HepG2 (cell line): Measurements from ENCODE around the gene PBX2. TPM values are rescaled to one million over a fixed set of nuclear protein-coding genes. Genes with fewer than 3 reads are reported as not detected.

Source experiments
- ATAC-seq: fragments of 200-7000 bp; cut with Tn5 transposase; 3 replicates; pipeline ENCODE4 v1.9.1; 2020; ENCODE audit warnings: mild to moderate bottlenecking, moderate library complexity
- BruUV-seq: library from RNA; stranded (reverse); fragments of 400-500 nt; replicated peaks from 2 replicates; lab custom pipeline; 2021; lab: Mats Ljungman, UMichigan
- CTCF ChIA-PET: fragments of 300-600 bp; formaldehyde crosslinking; extraction: SDS; loops from one replicate; lab custom pipeline; 2021; ENCODE audit warnings: low total read pairs, inconsistent platforms, low intra/inter-chr PET ratio; lab: Yijun Ruan, JAX
- POLR2A ChIA-PET: fragments of 350-600 bp; sonication (Branson Sonifier 250); formaldehyde crosslinking; loops from one replicate; lab custom pipeline; 2020; ENCODE audit warnings: antibody characterized with exemption, inconsistent platforms; lab: Yijun Ruan, JAX
- DNase-seq: peaks from one replicate; pipeline ENCODE4 v3.0.0-alpha.2; 2015; ENCODE audit warnings: low spot score
- FAIRE-seq: peaks from 3 replicates; lab custom pipeline; 2011; peaks lifted over from hg19 to GRCh38; lab: Jason Lieb, UNC
- H2AFZ ChIP-seq: one replicate; pipeline ENCODE4 v1.6.1; 2011; ENCODE audit warnings: low read length, inconsistent platforms
- H3K27ac ChIP-seq: fragments of 300-600 bp; 3 replicates; pipeline ENCODE4 v1.8.0; 2011; ENCODE audit warnings: mixed run types, mild to moderate bottlenecking, mixed read lengths, low read length, inconsistent platforms; ENCODE audit not compliant: insufficient read depth; ENCODE audit errors: extremely low read length
- H3K27me3 ChIP-seq, 2 experiments: fragments of 200-600 bp in 1 of 2; 2 replicates in 1 of 2; 3 replicates in 1 of 2; pipeline versions ENCODE4 v1.6.0 to v1.8.0; 2011; ENCODE audit warnings: low read length in 2 of 2, mild to moderate bottlenecking in 2 of 2, moderate library complexity in 2 of 2, inconsistent platforms in 1 of 2; ENCODE audit not compliant: insufficient read depth in 2 of 2, control insufficient read depth in 1 of 2
- H3K36me3 ChIP-seq, 2 experiments: fragments of 200-600 bp in 1 of 2; replicated peaks in 1 of 2; 2 replicates in 1 of 2; 3 replicates in 1 of 2; pipeline versions ENCODE4 v1.5.1 to v1.8.0; 2011; ENCODE audit warnings: low read length in 2 of 2, inconsistent platforms in 1 of 2; ENCODE audit not compliant: insufficient read depth in 2 of 2, control insufficient read depth in 1 of 2
- H3K4me1 ChIP-seq: 2 replicates; pipeline ENCODE4 v1.5.1; 2012; ENCODE audit warnings: low read length, inconsistent platforms; ENCODE audit not compliant: insufficient read depth
- H3K4me2 ChIP-seq: 2 replicates; pipeline ENCODE4 v1.6.0; 2011; ENCODE audit warnings: low read depth, low read length, inconsistent platforms
- H3K4me3 ChIP-seq, 3 experiments: fragments of 200-600 bp in 1 of 3; sonication (generic), shearing (Covaris generic) in 1 of 3; replicated peaks in 1 of 3; 2 replicates each; pipeline ENCODE4 v1.5.1; 2011 to 2016; ENCODE audit warnings: low read length in 3 of 3, inconsistent platforms in 2 of 3, low read depth in 2 of 3, mild to moderate bottlenecking in 2 of 3, control low read depth in 1 of 3, mixed read lengths in 1 of 3; ENCODE audit not compliant: insufficient read depth in 1 of 3
- H3K79me2 ChIP-seq: one replicate; pipeline ENCODE4 v1.6.1; 2011; ENCODE audit warnings: low read length, inconsistent platforms; ENCODE audit not compliant: insufficient read depth
- H3K9ac ChIP-seq: 2 replicates; pipeline ENCODE4 v1.6.0; 2011; ENCODE audit warnings: mild to moderate bottlenecking, low read depth, low read length, inconsistent platforms; ENCODE audit not compliant: insufficient read depth
- H3K9me3 ChIP-seq: 2 replicates; pipeline ENCODE4 v1.5.1; 2012; ENCODE audit warnings: mild to moderate bottlenecking, low read length
- H4K20me1 ChIP-seq: 2 replicates; pipeline ENCODE4 v1.6.0; 2011; ENCODE audit warnings: inconsistent platforms, mild to moderate bottlenecking, low read length, moderate library complexity; ENCODE audit not compliant: insufficient read depth
- CBX5 ChIP-seq: sonication (generic); formaldehyde crosslinking; IDR thresholded peaks from 2 replicates; pipeline ENCODE4 v1.4.0; 2020; ENCODE audit warnings: missing genetic modification reagents, borderline replicate concordance
- CCDC6 ChIP-seq: sonication (generic); formaldehyde crosslinking; IDR thresholded peaks from 2 replicates; pipeline ENCODE4 v1.8.1; 2022; ENCODE audit warnings: mild to moderate bottlenecking, missing genetic modification reagents, moderate library complexity
- FOXA1 ChIP-seq, 2 experiments: fragments of 450-650 bp in 1 of 2; sonication (generic) in 1 of 2; formaldehyde crosslinking in 1 of 2; IDR thresholded peaks; 2 replicates each; pipeline versions ENCODE4 v1.4.0 to v1.6.1; 2016 to 2020; ENCODE audit warnings: missing genetic modification reagents in 1 of 2
- GATAD1 ChIP-seq: IDR thresholded peaks from 2 replicates; pipeline ENCODE4 v1.6.1; 2016; ENCODE audit warnings: missing genetic modification reagents, missing compliant biosample characterization
- KDM2A ChIP-seq: sonication (generic); formaldehyde crosslinking; IDR thresholded peaks from 2 replicates; pipeline ENCODE4 v1.4.0; 2020; ENCODE audit warnings: low read depth, missing genetic modification reagents, borderline replicate concordance
- MAFF ChIP-seq: IDR thresholded peaks from 2 replicates; pipeline ENCODE4 v1.6.1; 2011; ENCODE audit warnings: low read depth, low read length, improper control_type of control experiment
- MAFK ChIP-seq, 2 experiments: IDR thresholded peaks in 1 of 2; conservative IDR thresholded peaks in 1 of 2; 2 replicates each; pipeline ENCODE4 v1.6.1; 2011; ENCODE audit warnings: improper control_type of control experiment in 2 of 2, low read length in 2 of 2
- MIER3 ChIP-seq: IDR thresholded peaks from 2 replicates; pipeline ENCODE4 v1.6.1; 2016; ENCODE audit warnings: missing compliant biosample characterization, borderline replicate concordance
- PAX8 ChIP-seq: sonication (generic); formaldehyde crosslinking; IDR thresholded peaks from 2 replicates; pipeline ENCODE4 v1.8.0; 2022; ENCODE audit warnings: mild to moderate bottlenecking, missing genetic modification reagents, borderline replicate concordance
- SMYD3 ChIP-seq: sonication (generic); formaldehyde crosslinking; IDR thresholded peaks from 2 replicates; pipeline ENCODE4 v1.8.1; 2023; ENCODE audit warnings: mild to moderate bottlenecking, missing genetic modification reagents
- SRY ChIP-seq: sonication (generic); formaldehyde crosslinking; IDR thresholded peaks from 2 replicates; pipeline ENCODE4 v1.8.0; 2022; ENCODE audit warnings: mild to moderate bottlenecking, missing genetic modification reagents
- TBX3 ChIP-seq: fragments of 450-650 bp; IDR thresholded peaks from 2 replicates; pipeline ENCODE4 v1.6.1; 2017; ENCODE audit warnings: antibody characterized with exemption, mild to moderate bottlenecking, inconsistent platforms, borderline replicate concordance
- ZFP41 ChIP-seq: sonication (generic); formaldehyde crosslinking; IDR thresholded peaks from 2 replicates; pipeline ENCODE4 v1.4.0; 2020; ENCODE audit warnings: mild to moderate bottlenecking, missing genetic modification reagents, borderline replicate concordance
- ZNF124 ChIP-seq: sonication (generic); formaldehyde crosslinking; IDR thresholded peaks from 2 replicates; pipeline ENCODE4 v1.4.0; 2020; ENCODE audit warnings: missing genetic modification reagents
- ZNF207 ChIP-seq: fragments of 450-650 bp; IDR thresholded peaks from 2 replicates; pipeline ENCODE4 v1.6.1; 2016; ENCODE audit warnings: antibody characterized with exemption, borderline replicate concordance
- ZNF580 ChIP-seq: IDR thresholded peaks from 2 replicates; pipeline ENCODE4 v1.6.1; 2016; ENCODE audit warnings: low read depth, borderline replicate concordance
- ZNF672 ChIP-seq: sonication (generic); formaldehyde crosslinking; IDR thresholded peaks from 2 replicates; pipeline ENCODE4 v1.8.1; 2022; ENCODE audit warnings: missing genetic modification reagents
- WGBS: methylation state at CpG from one replicate; pipeline ENCODE4 v1.1.6; 2017; ENCODE audit warnings: low lambda C conversion rate; 5-methylcytosine and 5-hydroxymethylcytosine counted together
- in situ Hi-C: cut with HindIII; loops from 2 replicates; pipeline ENCODE4 v1.10.0; 2017; ENCODE audit warnings: low pct_unique_long_range_greater_than_20kb; ENCODE audit not compliant: extremely low pct_ligation_motif_present
- intact Hi-C: fragments of 100-400 bp; cut with micrococcal nuclease; formaldehyde crosslinking; loops from one replicate; pipeline ENCODE4 v1.10.0; 2022; ENCODE audit not compliant: unreplicated experiment
- polyA plus RNA-seq, 8 experiments: library from polyadenylated mRNA; depleted of rRNA in 3 of 8; stranded (reverse) in 7 of 8; unstranded in 1 of 8; fragments of >200 nt; fragmentation: Illumina TruSeq in 4 of 8; extraction: Trizol in 4 of 8; gene quantifications; 2 replicates each; pipeline versions ENCODE4 v1.2.1 to v1.2.3, GENCODE V29; 2011 to 2016; ENCODE audit warnings: low read depth in 4 of 8, missing spikeins in 1 of 8, mixed read lengths in 1 of 8; ENCODE audit not compliant: insufficient read depth in 1 of 8
- total RNA-seq, 5 experiments: library from RNA; depleted of rRNA; stranded (reverse); fragments of >200 nt; fragmentation: Illumina TruSeq; extraction: Trizol; gene quantifications; 2 replicates each; pipeline ENCODE4 v1.2.3, GENCODE V29; 2016; ENCODE audit warnings: low read depth in 1 of 5

Gene PBX2
- total and polyA plus RNA-seq, 2 of the 13 experiments (the other 11 are each of a cell fraction or from before 2014, with no cell fraction given), result 42.3 to 77.8 TPM

DNA sequence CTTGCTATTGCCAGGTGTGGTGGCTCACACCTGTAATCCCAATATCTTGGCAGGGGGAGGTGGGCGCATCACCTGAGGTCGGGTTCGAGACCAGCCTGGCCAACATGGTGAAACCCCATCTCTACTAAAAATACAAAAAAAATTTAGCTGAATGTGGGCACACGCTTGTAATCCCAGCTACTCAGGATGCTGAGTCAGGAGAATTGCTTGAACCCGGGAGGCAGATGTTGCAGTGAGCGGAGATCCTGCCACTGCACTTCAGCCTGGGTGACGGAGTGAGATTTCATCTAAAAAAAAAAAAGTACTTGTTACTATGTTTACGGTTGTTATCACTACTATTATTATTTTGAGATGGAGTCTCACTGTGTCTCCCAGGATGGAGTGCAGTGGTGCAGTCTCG, 33.1 kb downstream of the PBX2 start:
- CTCF ChIA-PET, result no interaction called here
- WGBS, result 94% methylated on average over 9 of the region's 9 CpGs
- POLR2A ChIA-PET, result no interaction called here

GRCh38 chr6:32154514-32155161, 35.4 kb downstream of the PBX2 start:
- Histone ChIP-seq H3K9ac (peak overlapping the region; percentile 91), H4K20me1 (no peaks in the 10 kb centered on the region), H3K79me2 (peaks cover 17% of the 10 kb centered on the region), H2AFZ (peak overlapping the region; percentile 37), H3K36me3 (peaks cover 18 to 32% of the 10 kb centered on the region in 2 experiments), H3K27me3 (no peaks in the 10 kb centered on the region; a peak in 1 of 5 replicates), H3K4me3 (peak overlapping the region; percentile 78 to 91 (median 88)), H3K4me2 (peak overlapping the region; percentile 94), H3K27ac (peak overlapping the region; percentile 88), H3K4me1 (peaks cover 28% of the 10 kb centered on the region), H3K9me3 (no peaks in the 10 kb centered on the region)
- 5% methylated on average over 30 of the region's 34 CpGs for WGBS
- ChIA-PET CTCF (interaction anchor here (1.0 to 4.3 kb wide), 6 partner anchors 27 to 106 kb away, joined by 4 to 97 read pairs (median 4); partner anchors contain the start of gene ATF6B), POLR2A (interaction anchor here (0.9 to 1.3 kb wide), 8 partner anchors 10 to 817 kb away, joined by 3 to 8 read pairs (median 4); partner anchors contain the start of genes AGPAT1, ATF6B, EGFL8 and PBX2)
- in situ Hi-C loops, result loop anchor here (5.0 kb wide), 1 partner anchor 37 kb away; no protein-coding TSS in a partner anchor
- intact Hi-C loops, result loop anchor here (1.0 kb wide), 5 partner anchors 24 to 67 kb away; partner anchors contain the start of genes FKBPL and RNF5
- ATAC-seq (peak; percentile 89), DNase-seq (peak; percentile 86), FAIRE-seq (peak; percentile 59)
- BruUV-seq, result TSS peak; percentile 75
- TF ChIP-seq CBX5 (0 out of 2 replicates have a peak, but pooled peaks have one; percentile 64), MIER3 (CRISPR knock-in tag) (0 out of 2 replicates have a peak, but pooled peaks have one; percentile 34), ZFP41 (CRISPR knock-in tag) (peak; percentile 86; the same call in 1 of the 2 replicates), ZNF124 (0 out of 2 replicates have a peak, but pooled peaks have one; percentile 22), PAX8 (0 out of 2 replicates have a peak, but pooled peaks have one; percentile 52), ZNF672 (CRISPR knock-in tag) (no peak), ZNF207 (no peak), KDM2A (CRISPR knock-in tag) (peak; percentile 88; the same call in 1 of the 2 replicates), CCDC6 (CRISPR knock-in tag) (peak; percentile 85; the same call in 1 of the 2 replicates), SMYD3 (peak; percentile 86), ZNF580 (peak; percentile 32; the same call in 1 of the 2 replicates), SRY (CRISPR knock-in tag) (peak; percentile 14; the same call in 1 of the 2 replicates), TBX3 (no peak), FOXA1 (IDR thresholded peaks at IDR 0.05) (no peak), FOXA1 (CRISPR knock-in tag; IDR thresholded peaks at IDR 0.05) (0 out of 2 replicates have a peak, but pooled peaks have one; percentile 16)

More for the DNA sequence above, 33.1 kb downstream of the PBX2 start:
- H3K27me3 ChIP-seq, result no peaks in the 10 kb centered on the region; a peak in 1 of 5 replicates
- no peaks in the 10 kb centered on the region for H4K20me1 ChIP-seq
- DNase-seq (no peak), ATAC-seq (no peak), FAIRE-seq (no peak)
- no peak overlapping the region for H2AFZ ChIP-seq
- H3K36me3 ChIP-seq, result peaks cover 18 to 32% of the 10 kb centered on the region in 2 experiments
- TF ChIP-seq GATAD1 (CRISPR knock-in tag), result no peak
- peak; percentile 75 to 86 for TF ChIP-seq MAFK (conservative IDR thresholded peaks at IDR 0.05 in 1 of 2, IDR thresholded peaks at IDR 0.05 in 1 of 2; ENCODE audit: low read length in 2 of 2)
- TF ChIP-seq MAFF, result peak; percentile 79
- no peak overlapping the region for H3K27ac ChIP-seq
- H3K9me3 ChIP-seq, result no peaks in the 10 kb centered on the region
- H3K79me2 ChIP-seq, result peaks cover 17% of the 10 kb centered on the region
- intact Hi-C loops (no loop called here), in situ Hi-C loops (no loop called here)
- H3K4me1 ChIP-seq, result peaks cover 28% of the 10 kb centered on the region
- no peak overlapping the region for H3K4me3 ChIP-seq
- H3K9ac ChIP-seq, result no peak overlapping the region
- no peak overlapping the region for H3K4me2 ChIP-seq
- no TSS peak for BruUV-seq
